WTC11 (cell line): Measurements from ENCODE around the gene ZNF146. TPM values are rescaled to one million over a fixed set of nuclear protein-coding genes. Genes with fewer than 3 reads are reported as not detected.

Source experiments
- ATAC-seq: fragments of 200-7000 bp; cut with Tn5 transposase; 2 replicates; pipeline ENCODE4 v1.10.0; 2021; ENCODE audit warnings: mild to moderate bottlenecking, moderate library complexity
- CTCF ChIA-PET: fragments of 300-600 bp; sonication (Branson Sonifier 250); formaldehyde crosslinking; loops from one replicate; lab custom pipeline; 2021; ENCODE audit warnings: antibody characterized with exemption; lab: Charles Lee
- POLR2A ChIA-PET: fragments of 350-600 bp; sonication (Branson Sonifier 250); formaldehyde crosslinking; loops from one replicate; lab custom pipeline; 2021; ENCODE audit warnings: antibody characterized with exemption; lab: Charles Lee
- DNase-seq: peaks from one replicate; pipeline ENCODE4 v3.0.0; 2021; ENCODE audit warnings: low spot score
- H3K27ac Mint-ChIP-seq: 2 replicates; pipeline ENCODE4 v1.8.0; 2021; ENCODE audit warnings: mixed read lengths
- H3K27me3 Mint-ChIP-seq: 2 replicates; pipeline ENCODE4 v1.8.0; 2021; ENCODE audit warnings: low read depth, mild to moderate bottlenecking, moderate library complexity, mixed read lengths
- H3K36me3 Mint-ChIP-seq: 2 replicates; pipeline ENCODE4 v1.8.0; 2021; ENCODE audit warnings: mixed read lengths
- H3K4me1 Mint-ChIP-seq: 2 replicates; pipeline ENCODE4 v1.8.0; 2022; ENCODE audit warnings: mixed read lengths
- H3K4me3 Mint-ChIP-seq: 2 replicates; pipeline ENCODE4 v1.8.0; 2021; ENCODE audit warnings: mild to moderate bottlenecking, moderate library complexity, mixed read lengths
- H3K9me3 Mint-ChIP-seq: 2 replicates; pipeline ENCODE4 v1.8.0; 2021; ENCODE audit warnings: mixed read lengths
- ARID4B ChIP-seq: sonication (generic); formaldehyde crosslinking; IDR thresholded peaks from 2 replicates; pipeline ENCODE4 v1.8.0; 2023; ENCODE audit warnings: missing genetic modification reagents, mild to moderate bottlenecking, borderline replicate concordance
- CTCF ChIP-seq: fragments of 200-600 bp; IDR thresholded peaks from 2 replicates; pipeline ENCODE4 v1.8.0; 2022; ENCODE audit warnings: antibody characterized with exemption
- ERG ChIP-seq: fragments of 250-450 bp; sonication (Bioruptor Pico); IDR thresholded peaks from 2 replicates; pipeline ENCODE4 v1.8.0; 2021; ENCODE audit warnings: mild to moderate bottlenecking
- FOXP4 ChIP-seq: sonication (generic); formaldehyde crosslinking; IDR thresholded peaks from 2 replicates; pipeline ENCODE4 v1.8.0; 2022; ENCODE audit warnings: mild to moderate bottlenecking, missing genetic modification reagents
- IRF1 ChIP-seq: sonication (generic); formaldehyde crosslinking; IDR thresholded peaks from 2 replicates; pipeline ENCODE4 v1.8.0; 2023; ENCODE audit warnings: missing genetic modification reagents
- SMAD4 ChIP-seq: sonication (generic); formaldehyde crosslinking; IDR thresholded peaks from 2 replicates; pipeline ENCODE4 v1.8.0; 2022; ENCODE audit warnings: mild to moderate bottlenecking, missing genetic modification reagents
- STAT6 ChIP-seq: sonication (generic); formaldehyde crosslinking; conservative IDR thresholded peaks from 2 replicates; pipeline ENCODE4 v1.8.1; 2023; ENCODE audit warnings: mild to moderate bottlenecking, low read depth, missing genetic modification reagents, moderate library complexity
- TP53 ChIP-seq: sonication (generic); formaldehyde crosslinking; IDR thresholded peaks from 2 replicates; pipeline ENCODE4 v1.8.1; 2023; ENCODE audit warnings: mild to moderate bottlenecking, missing genetic modification reagents
- USF2 ChIP-seq: sonication (generic); formaldehyde crosslinking; IDR thresholded peaks from 2 replicates; pipeline ENCODE4 v1.8.1; 2023; ENCODE audit warnings: mild to moderate bottlenecking, missing genetic modification reagents, moderate library complexity
- ZBTB21 ChIP-seq: sonication (generic); formaldehyde crosslinking; IDR thresholded peaks from 2 replicates; pipeline ENCODE4 v1.8.1; 2023; ENCODE audit warnings: mild to moderate bottlenecking, missing genetic modification reagents, borderline replicate concordance
- ZNF121 ChIP-seq: sonication (generic); formaldehyde crosslinking; IDR thresholded peaks from 2 replicates; pipeline ENCODE4 v1.8.0; 2023; ENCODE audit warnings: missing genetic modification reagents
- ZNF138 ChIP-seq: sonication (generic); formaldehyde crosslinking; conservative IDR thresholded peaks from 2 replicates; pipeline ENCODE4 v1.8.1; 2022; ENCODE audit warnings: mild to moderate bottlenecking, moderate library complexity, missing genetic modification reagents
- ZNF219 ChIP-seq: sonication (generic); formaldehyde crosslinking; IDR thresholded peaks from 2 replicates; pipeline ENCODE4 v1.8.0; 2023; ENCODE audit warnings: missing genetic modification reagents, mild to moderate bottlenecking, borderline replicate concordance
- ZNF423 ChIP-seq: fragments of 250-450 bp; sonication (Bioruptor Pico); IDR thresholded peaks from 2 replicates; pipeline ENCODE4 v2.1.2; 2022; ENCODE audit warnings: mild to moderate bottlenecking, moderate library complexity
- ZNF671 ChIP-seq: fragments of 250-450 bp; sonication (Bioruptor Pico); IDR thresholded peaks from 2 replicates; pipeline ENCODE4 v1.8.0; 2021; ENCODE audit warnings: mild to moderate bottlenecking
- total RNA-seq: library from RNA; stranded (reverse); gene quantifications from 3 replicates; pipeline ENCODE4 v1.2.3, GENCODE V29; 2021

ZNF146 gene
- total RNA-seq, 1 experiment from 2014 or later, result 128 TPM

GRCh38 chr19:36221474-36221873, 6.6 kb downstream of the ZNF146 start (continued):
- no peak for TF ChIP-seq CTCF
- TF ChIP-seq ZNF671 (CRISPR knock-in tag), result no peak
- TF ChIP-seq STAT6 (CRISPR knock-in tag), result no peak
- TF ChIP-seq, all 79 proteins: peak for 0

GRCh38 chr19:36222503-36222902, 7.6 kb downstream of the ZNF146 start:
- POLR2A ChIA-PET, result no interaction called here
- H3K36me3 Mint-ChIP-seq, result peaks cover 54% of the 10 kb centered on the region
- ATAC-seq, result no peak
- H3K4me3 Mint-ChIP-seq, result no peak overlapping the region
- TF ChIP-seq ZNF138 (CRISPR knock-in tag) (no peak), ZNF423 (CRISPR knock-in tag) (no peak), STAT6 (CRISPR knock-in tag) (no peak), SMAD4 (CRISPR knock-in tag) (no peak), ERG (CRISPR knock-in tag) (no peak), ZBTB21 (CRISPR knock-in tag) (no peak)
- DNase-seq, result no peak
- peaks cover 29% of the 10 kb centered on the region for H3K4me1 Mint-ChIP-seq
- CTCF ChIA-PET, result no interaction called here
- H3K27ac Mint-ChIP-seq, result peak overlapping the region; percentile 57; the same call in 1 of the 2 replicates
- no peaks in the 10 kb centered on the region for H3K27me3 Mint-ChIP-seq
- H3K9me3 Mint-ChIP-seq, result no peaks in the 10 kb centered on the region

- ATAC-seq (no peak), DNase-seq (no peak)
- Mint-ChIP-seq H3K9me3 (no peaks in the 10 kb centered on the region), H3K4me1 (peaks cover 17% of the 10 kb centered on the region), H3K36me3 (peaks cover 63% of the 10 kb centered on the region), H3K4me3 (no peak overlapping the region), H3K27me3 (no peaks in the 10 kb centered on the region), H3K27ac (peak overlapping the region; percentile 82)
- ChIA-PET POLR2A (no interaction called here), CTCF (no interaction called here)
- no peak for TF ChIP-seq ZNF671 (CRISPR knock-in tag)
- TF ChIP-seq ZNF121, result no peak
- TF ChIP-seq USF2 (CRISPR knock-in tag), result no peak
- no peak for TF ChIP-seq IRF1 (CRISPR knock-in tag)
- no peak for TF ChIP-seq ZNF219 (CRISPR knock-in tag)
- TF ChIP-seq FOXP4, result no peak
- no peak for TF ChIP-seq TP53 (CRISPR knock-in tag)
- TF ChIP-seq ARID4B (CRISPR knock-in tag), result no peak
These were observed 10.4 kb downstream of the ZNF146 start for GRCh38 chr19:36225219-36225892.
